ENCODE data around the gene SLC43A1. TPM values are rescaled to one million over a fixed set of nuclear protein-coding genes. Genes with fewer than 3 reads are reported as not detected.

SLC43A1 gene
- total and polyA plus RNA-seq, 2 experiments from 2014 or later: 19.6 to 49.7 TPM

DNA sequence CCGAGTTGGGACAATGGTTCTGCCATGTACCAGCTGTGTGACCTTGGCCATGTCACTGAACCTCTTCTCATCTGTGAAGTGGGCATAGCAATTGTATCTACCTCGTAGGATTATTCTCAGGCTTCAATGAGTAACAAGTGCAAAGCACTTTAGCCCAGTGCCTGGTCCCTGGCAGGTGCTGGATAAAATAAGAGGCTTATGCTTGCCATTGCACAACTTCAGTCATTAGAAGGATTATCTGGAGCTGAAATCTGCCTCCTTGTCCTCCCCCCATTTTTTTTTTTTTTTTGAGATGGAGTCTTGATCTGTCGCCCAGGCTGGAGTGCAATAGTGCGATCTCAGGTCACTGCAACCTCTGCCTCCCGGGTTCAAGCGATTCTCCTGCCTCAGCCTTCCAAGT lies 29.1 kb upstream of the SLC43A1 start (continued):
- TF ChIP-seq, protein P1, sequence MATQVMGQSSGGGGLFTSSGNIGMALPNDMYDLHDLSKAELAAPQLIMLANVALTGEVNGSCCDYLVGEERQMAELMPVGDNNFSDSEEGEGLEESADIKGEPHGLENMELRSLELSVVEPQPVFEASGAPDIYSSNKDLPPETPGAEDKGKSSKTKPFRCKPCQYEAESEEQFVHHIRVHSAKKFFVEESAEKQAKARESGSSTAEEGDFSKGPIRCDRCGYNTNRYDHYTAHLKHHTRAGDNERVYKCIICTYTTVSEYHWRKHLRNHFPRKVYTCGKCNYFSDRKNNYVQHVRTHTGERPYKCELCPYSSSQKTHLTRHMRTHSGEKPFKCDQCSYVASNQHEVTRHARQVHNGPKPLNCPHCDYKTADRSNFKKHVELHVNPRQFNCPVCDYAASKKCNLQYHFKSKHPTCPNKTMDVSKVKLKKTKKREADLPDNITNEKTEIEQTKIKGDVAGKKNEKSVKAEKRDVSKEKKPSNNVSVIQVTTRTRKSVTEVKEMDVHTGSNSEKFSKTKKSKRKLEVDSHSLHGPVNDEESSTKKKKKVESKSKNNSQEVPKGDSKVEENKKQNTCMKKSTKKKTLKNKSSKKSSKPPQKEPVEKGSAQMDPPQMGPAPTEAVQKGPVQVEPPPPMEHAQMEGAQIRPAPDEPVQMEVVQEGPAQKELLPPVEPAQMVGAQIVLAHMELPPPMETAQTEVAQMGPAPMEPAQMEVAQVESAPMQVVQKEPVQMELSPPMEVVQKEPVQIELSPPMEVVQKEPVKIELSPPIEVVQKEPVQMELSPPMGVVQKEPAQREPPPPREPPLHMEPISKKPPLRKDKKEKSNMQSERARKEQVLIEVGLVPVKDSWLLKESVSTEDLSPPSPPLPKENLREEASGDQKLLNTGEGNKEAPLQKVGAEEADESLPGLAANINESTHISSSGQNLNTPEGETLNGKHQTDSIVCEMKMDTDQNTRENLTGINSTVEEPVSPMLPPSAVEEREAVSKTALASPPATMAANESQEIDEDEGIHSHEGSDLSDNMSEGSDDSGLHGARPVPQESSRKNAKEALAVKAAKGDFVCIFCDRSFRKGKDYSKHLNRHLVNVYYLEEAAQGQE (IDR thresholded peaks at IDR 0.05; ENCODE audit: unreplicated experiment): no peak

DNA sequence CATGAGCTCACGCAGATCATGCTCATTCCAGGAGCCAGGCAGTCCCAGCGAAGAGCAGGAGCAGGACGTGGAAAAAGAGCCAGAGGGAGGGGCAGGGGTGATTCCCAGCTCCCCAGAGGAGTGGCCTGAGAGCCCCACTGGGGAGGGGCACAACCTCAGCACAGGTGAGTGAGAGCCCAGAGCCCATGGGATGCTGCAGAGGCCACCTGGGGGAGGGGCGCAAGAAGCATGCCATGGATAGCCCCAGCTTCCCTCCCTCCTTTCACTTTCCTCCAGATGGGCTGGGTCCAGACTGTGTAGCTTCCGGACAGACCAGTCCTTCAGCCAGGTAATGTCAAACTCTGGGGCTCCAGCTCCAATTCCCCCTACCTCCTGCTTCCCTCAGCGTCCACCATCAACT lies 28.1 kb upstream of the SLC43A1 start:
- peaks cover 3% of the 10 kb centered on the region; the same call in 2 of the 3 replicates for H3K9me3 Mint-ChIP-seq
- peak overlapping the region; percentile 9; the same call in 1 of the 3 replicates for H3K4me3 Mint-ChIP-seq
- DNase-seq (ENCODE audit: low spot score) (peak; percentile 60), ATAC-seq (peak; percentile 71)
- no peak overlapping the region for H3K27ac ChIP-seq (ENCODE audit: low read depth)
- no peaks in the 10 kb centered on the region for H3K36me3 ChIP-seq (ENCODE audit: insufficient read depth)
- TF ChIP-seq STAT1 (IDR thresholded peaks at IDR 0.05; ENCODE audit: unreplicated experiment) (no peak), EZH2phosphoT487 (IDR thresholded peaks at IDR 0.05; ENCODE audit: unreplicated experiment) (no peak), POLR2AphosphoS5 (IDR thresholded peaks at IDR 0.05; ENCODE audit: low read depth) (no peak), ZNF114 (CRISPR knock-in tag; IDR thresholded peaks at IDR 0.05) (no peak), JUNB (IDR thresholded peaks at IDR 0.05; ENCODE audit: unreplicated experiment) (no peak), ZNF462 (CRISPR knock-in tag; IDR thresholded peaks at IDR 0.05) (no peak), NANOG (IDR thresholded peaks at IDR 0.05; ENCODE audit: borderline replicate concordance) (no peak), CTCF (conservative IDR thresholded peaks at IDR 0.05; ENCODE audit: low read depth in 2 of 2) (no peak), ETS1 (IDR thresholded peaks at IDR 0.05) (no peak), ZNF331 (CRISPR knock-in tag; IDR thresholded peaks at IDR 0.05; ENCODE audit: low read depth) (no peak), EZH2 (IDR thresholded peaks at IDR 0.05; ENCODE audit: low read depth, unreplicated experiment) (no peak)
- H3K4me3 ChIP-seq: no peak overlapping the region
- no peaks in the 10 kb centered on the region for H3F3A ChIP-seq (replicated peaks; ENCODE audit: low read depth)
- peaks cover 18% of the 10 kb centered on the region for H3K27me3 Mint-ChIP-seq (ENCODE audit: insufficient read depth, low read depth, poor library complexity)
- H3K4me1 Mint-ChIP-seq: peaks cover 20% of the 10 kb centered on the region
- no peaks in the 10 kb centered on the region for H4K20me1 ChIP-seq (replicated peaks; ENCODE audit: insufficient read depth)
- peaks cover 5% of the 10 kb centered on the region; the same call in 1 of the 3 replicates for H3K36me3 Mint-ChIP-seq (ENCODE audit: low read depth)
- no peaks in the 10 kb centered on the region for H3K79me2 ChIP-seq (replicated peaks; ENCODE audit: insufficient read depth)
- no peak overlapping the region for H3K27ac Mint-ChIP-seq
- no peaks in the 10 kb centered on the region for H3K27me3 ChIP-seq (ENCODE audit: insufficient read depth)
- peak overlapping the region; percentile 70 for H3K4me2 ChIP-seq
- H3K4me1 ChIP-seq (ENCODE audit: insufficient read depth): peaks cover 16% of the 10 kb centered on the region; the same call in 1 of the 2 replicates
- 0 out of 2 replicates have a peak overlapping the region, but pooled peaks have one; percentile 76 for H2AFZ ChIP-seq
- H3K9me2 ChIP-seq (ENCODE audit: insufficient read depth): no peaks in the 10 kb centered on the region
